ENCODE data around the gene SKP2. TPM values are rescaled to one million over a fixed set of nuclear protein-coding genes. Genes with fewer than 3 reads are reported as not detected.

Gene SKP2
- total RNA-seq, 4 donors from 2014 or later: 6.9 to 12.8 (median 8.6) TPM

DNA sequence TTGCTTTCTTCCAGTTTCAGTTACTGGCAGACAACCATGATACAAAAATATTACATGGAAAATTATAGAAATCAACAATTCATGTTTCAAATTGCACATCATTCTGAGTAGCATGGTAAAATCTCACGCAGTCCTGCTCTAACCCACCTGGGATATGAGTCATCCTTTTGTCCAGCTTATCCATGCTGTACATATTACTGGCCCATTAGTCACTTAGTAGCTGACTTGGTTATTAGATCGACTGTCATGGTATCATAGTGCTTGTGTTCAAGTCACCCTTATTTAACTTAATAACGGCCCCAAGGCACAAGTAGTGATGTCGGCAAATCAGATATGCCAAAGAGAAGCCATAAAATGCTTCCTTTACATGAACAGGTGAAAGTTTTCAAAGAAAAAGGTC is 48.6 kb downstream of the SKP2 start:
- no peak overlapping the region for H3K4me3 ChIP-seq (ENCODE audit: low read depth, poor library complexity, severe bottlenecking)
- no peak for DNase-seq (ENCODE audit: low spot score in 2 of 2)
- TF ChIP-seq, protein P1, sequence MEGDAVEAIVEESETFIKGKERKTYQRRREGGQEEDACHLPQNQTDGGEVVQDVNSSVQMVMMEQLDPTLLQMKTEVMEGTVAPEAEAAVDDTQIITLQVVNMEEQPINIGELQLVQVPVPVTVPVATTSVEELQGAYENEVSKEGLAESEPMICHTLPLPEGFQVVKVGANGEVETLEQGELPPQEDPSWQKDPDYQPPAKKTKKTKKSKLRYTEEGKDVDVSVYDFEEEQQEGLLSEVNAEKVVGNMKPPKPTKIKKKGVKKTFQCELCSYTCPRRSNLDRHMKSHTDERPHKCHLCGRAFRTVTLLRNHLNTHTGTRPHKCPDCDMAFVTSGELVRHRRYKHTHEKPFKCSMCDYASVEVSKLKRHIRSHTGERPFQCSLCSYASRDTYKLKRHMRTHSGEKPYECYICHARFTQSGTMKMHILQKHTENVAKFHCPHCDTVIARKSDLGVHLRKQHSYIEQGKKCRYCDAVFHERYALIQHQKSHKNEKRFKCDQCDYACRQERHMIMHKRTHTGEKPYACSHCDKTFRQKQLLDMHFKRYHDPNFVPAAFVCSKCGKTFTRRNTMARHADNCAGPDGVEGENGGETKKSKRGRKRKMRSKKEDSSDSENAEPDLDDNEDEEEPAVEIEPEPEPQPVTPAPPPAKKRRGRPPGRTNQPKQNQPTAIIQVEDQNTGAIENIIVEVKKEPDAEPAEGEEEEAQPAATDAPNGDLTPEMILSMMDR (IDR thresholded peaks at IDR 0.05): no peak
- TF ChIP-seq POLR2A (IDR thresholded peaks at IDR 0.05): no peak
- intact Hi-C loops (cut with DNase I; ENCODE audit: low total_unique reads): no loop called here
- 84 to 85% methylated on average over 4 of the region's 4 CpGs for WGBS, 2 donors

DNA sequence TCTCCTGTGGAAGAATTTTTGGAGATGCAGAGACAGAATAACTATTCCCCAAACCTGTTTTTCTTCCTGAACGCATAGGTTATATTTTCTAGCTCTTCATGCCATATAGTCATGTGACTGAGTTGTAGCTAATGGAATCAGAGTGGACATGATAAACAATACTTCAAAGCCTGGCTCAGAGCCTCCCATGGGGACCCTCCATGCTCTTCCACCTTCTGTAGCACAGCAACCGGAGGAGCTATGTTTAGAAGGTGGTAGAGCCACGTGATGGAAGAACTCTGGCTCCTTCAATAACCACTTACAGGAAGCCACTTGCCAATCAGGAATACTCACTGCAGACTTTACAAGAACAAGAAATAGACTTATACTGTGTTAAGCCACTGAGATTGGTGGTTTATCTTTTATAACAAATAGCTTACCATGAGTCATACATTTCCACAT is 50.6 kb downstream of the SKP2 start:
- WGBS, 2 donors: 66% methylated on average over 3 of the region's 3 CpGs
- H3K4me3 ChIP-seq (ENCODE audit: low read depth, poor library complexity, severe bottlenecking): no peak overlapping the region

DNA sequence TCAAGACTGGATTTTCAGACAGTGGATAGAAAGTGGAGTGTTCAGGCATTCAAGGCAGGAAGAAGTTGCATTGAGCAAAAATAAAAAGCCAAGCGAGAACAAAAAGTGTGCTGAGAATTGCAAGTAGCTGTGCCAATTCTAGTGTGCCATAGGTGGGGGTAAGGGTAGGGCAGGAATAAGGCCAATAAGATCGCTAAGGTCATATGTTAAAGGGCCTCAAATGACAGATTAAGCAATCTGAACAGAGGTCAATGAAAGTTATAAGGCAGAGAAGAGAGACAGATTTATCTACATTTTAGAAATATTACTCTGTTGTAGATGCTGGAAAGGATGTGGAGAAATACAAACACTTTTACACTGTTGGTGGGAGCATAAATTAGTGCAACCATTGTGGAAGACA is 53.4 kb downstream of the SKP2 start:
- no peak overlapping the region for H3K4me3 ChIP-seq (ENCODE audit: low read depth, poor library complexity, severe bottlenecking)
- DNase-seq (ENCODE audit: low spot score in 2 of 2): no peak
- WGBS, 2 donors: 96 to 99% methylated on average over 2 of the region's 2 CpGs
- intact Hi-C loops (cut with DNase I; ENCODE audit: low total_unique reads): no loop called here
- TF ChIP-seq, protein P1 (IDR thresholded peaks at IDR 0.05): no peak
- no peak for TF ChIP-seq POLR2A (IDR thresholded peaks at IDR 0.05)

More for the DNA sequence above, 50.6 kb downstream of the SKP2 start:
- DNase-seq (ENCODE audit: low spot score in 2 of 2): no peak
- no peak for TF ChIP-seq POLR2A (IDR thresholded peaks at IDR 0.05)
- TF ChIP-seq, protein P1 (IDR thresholded peaks at IDR 0.05): no peak
- intact Hi-C loops (cut with DNase I; ENCODE audit: low total_unique reads): no loop called here

DNA sequence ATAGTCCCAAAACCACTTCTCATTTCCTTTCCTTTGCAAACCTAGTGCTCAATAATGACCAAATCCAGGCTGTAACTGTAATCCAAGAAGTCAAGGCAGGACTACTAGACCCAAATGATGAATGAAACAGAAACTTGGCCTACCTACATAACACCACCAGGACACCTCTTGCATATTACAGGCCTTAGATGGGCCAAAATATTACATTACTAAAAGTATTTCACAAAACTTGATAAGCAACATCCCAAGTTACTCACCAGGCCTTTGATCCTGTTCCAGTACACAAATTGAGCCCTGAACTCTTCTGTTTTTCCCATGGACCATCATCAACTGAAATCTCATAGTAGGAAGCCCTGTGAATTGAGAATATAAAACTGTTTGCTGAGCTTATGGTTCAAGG is 55.0 kb downstream of the SKP2 start:
- TF ChIP-seq, protein P1 (IDR thresholded peaks at IDR 0.05): no peak
- no peak for TF ChIP-seq POLR2A (IDR thresholded peaks at IDR 0.05)
- H3K4me3 ChIP-seq (ENCODE audit: low read depth, poor library complexity, severe bottlenecking): no peak overlapping the region
- intact Hi-C loops (cut with DNase I; ENCODE audit: low total_unique reads): no loop called here
- DNase-seq (ENCODE audit: low spot score in 2 of 2): no peak

DNA sequence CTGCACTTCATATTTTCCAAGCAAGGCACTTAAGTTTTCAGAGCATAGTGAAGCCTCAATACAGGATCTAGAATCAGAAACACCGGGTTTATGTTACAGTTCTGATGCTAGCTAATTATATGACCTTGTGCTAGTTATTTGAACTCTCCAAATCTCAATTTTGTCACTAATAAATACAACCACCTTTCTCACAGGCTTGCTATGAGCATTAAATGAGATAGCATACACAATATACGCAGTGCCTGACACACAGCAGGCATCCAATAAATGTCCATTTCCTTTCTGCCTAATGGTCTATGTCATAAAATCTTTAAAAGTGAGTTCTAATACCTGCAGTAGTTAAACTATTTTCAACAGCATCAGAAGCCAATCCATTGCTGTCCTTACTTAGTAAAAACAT is 56.9 kb downstream of the SKP2 start:
- intact Hi-C loops (cut with DNase I; ENCODE audit: low total_unique reads): no loop called here

DNA sequence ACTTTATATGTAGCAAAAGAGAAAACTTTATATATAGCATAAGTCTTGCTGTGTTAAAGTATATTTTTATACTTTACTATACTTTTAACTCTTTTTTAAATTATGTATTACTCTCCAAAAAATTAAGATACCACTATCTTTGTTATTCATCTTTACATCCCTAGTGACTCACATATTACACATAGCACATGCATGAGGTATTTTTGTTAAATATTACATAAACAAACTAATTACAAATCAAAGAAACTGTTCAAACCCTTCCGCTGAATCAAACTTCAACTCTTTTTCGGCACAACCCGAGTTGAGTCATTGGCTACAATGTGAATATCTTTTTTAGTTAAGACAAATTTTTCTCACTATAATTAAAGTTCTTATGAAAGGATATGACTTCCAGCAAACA is 57.8 kb downstream of the SKP2 start:
- WGBS, 2 donors: 81 to 84% methylated on average over 3 of the region's 3 CpGs
- no peak for TF ChIP-seq POLR2A (IDR thresholded peaks at IDR 0.05)
- TF ChIP-seq, protein P1 (IDR thresholded peaks at IDR 0.05): no peak
- intact Hi-C loops (cut with DNase I; ENCODE audit: low total_unique reads): no loop called here
- DNase-seq (ENCODE audit: low spot score in 2 of 2): no peak
- no peak overlapping the region for H3K4me3 ChIP-seq (ENCODE audit: low read depth, poor library complexity, severe bottlenecking)

More for the DNA sequence above, 56.9 kb downstream of the SKP2 start:
- 94 to 99% methylated on average over 2 of the region's 2 CpGs for WGBS, 2 donors
- H3K4me3 ChIP-seq (ENCODE audit: low read depth, poor library complexity, severe bottlenecking): no peak overlapping the region
- no peak for DNase-seq (ENCODE audit: low spot score in 2 of 2)
- TF ChIP-seq POLR2A (IDR thresholded peaks at IDR 0.05): no peak
- TF ChIP-seq, protein P1 (IDR thresholded peaks at IDR 0.05): no peak

All from lower leg skin (tissue), 4 donors.